DND-41 (cell line): ENCODE data around the gene PDZRN3.

Source experiments
- ATAC-seq: fragments of 200-7000 bp; cut with Tn5 transposase; 3 replicates; pipeline ENCODE4 v1.9.1; 2021; ENCODE audit warnings: low read depth; ENCODE audit not compliant: insufficient read depth
- DNase-seq: peaks from one replicate; pipeline ENCODE4 v3.0.0-alpha.2; 2020
- H2AFZ ChIP-seq: 2 replicates; pipeline ENCODE4 v1.6.0; 2012; ENCODE audit warnings: low read depth, low read length
- H3K27ac ChIP-seq: 2 replicates; pipeline ENCODE4 v1.5.1; 2012; ENCODE audit warnings: low read length, inconsistent platforms
- H3K27me3 ChIP-seq: fragments of 200-600 bp; sonication (generic); 2 replicates; pipeline ENCODE4 v1.6.0; 2012; ENCODE audit warnings: low read length, mild to moderate bottlenecking, inconsistent platforms; ENCODE audit not compliant: insufficient read depth, poor library complexity
- H3K36me3 ChIP-seq: 2 replicates; pipeline ENCODE4 v1.5.1; 2012; ENCODE audit warnings: low read length, inconsistent platforms; ENCODE audit not compliant: insufficient read depth
- H3K4me1 ChIP-seq: 2 replicates; pipeline ENCODE4 v1.5.1; 2012; ENCODE audit warnings: mild to moderate bottlenecking, low read length; ENCODE audit not compliant: insufficient read depth
- H3K4me2 ChIP-seq: 2 replicates; pipeline ENCODE4 v1.6.0; 2012; ENCODE audit warnings: mild to moderate bottlenecking, moderate library complexity, low read length, inconsistent platforms; ENCODE audit not compliant: insufficient read depth
- H3K4me3 ChIP-seq, 2 experiments: fragments of 200-600 bp in 1 of 2; shearing (Covaris generic) in 1 of 2; 2 replicates each; pipeline ENCODE4 v1.5.1; 2012 to 2016; ENCODE audit warnings: inconsistent platforms in 2 of 2, low read length in 2 of 2, mild to moderate bottlenecking in 2 of 2, low read depth in 1 of 2, moderate library complexity in 1 of 2
- H3K79me2 ChIP-seq: 2 replicates; pipeline ENCODE4 v1.6.0; 2012; ENCODE audit warnings: low read length, inconsistent platforms; ENCODE audit not compliant: insufficient read depth
- H3K9ac ChIP-seq: 2 replicates; pipeline ENCODE4 v1.6.0; 2012; ENCODE audit warnings: low read depth, mild to moderate bottlenecking, inconsistent platforms, low read length, moderate library complexity
- H3K9me3 ChIP-seq: 2 replicates; pipeline ENCODE4 v1.5.1; 2012; ENCODE audit warnings: low read length, moderate library complexity, mild to moderate bottlenecking, inconsistent platforms; ENCODE audit not compliant: insufficient read depth, severe bottlenecking
- H4K20me1 ChIP-seq: 2 replicates; pipeline ENCODE4 v1.6.0; 2012; ENCODE audit warnings: low read length; ENCODE audit not compliant: insufficient read depth
- CTCF ChIP-seq: IDR thresholded peaks from 2 replicates; pipeline ENCODE4 v1.5.1; 2012; ENCODE audit warnings: borderline replicate concordance, low read length, moderate library complexity, mild to moderate bottlenecking; ENCODE audit not compliant: poor library complexity, severe bottlenecking; ENCODE audit errors: extremely low read depth
- EZH2 ChIP-seq: IDR thresholded peaks from 3 replicates; pipeline ENCODE4 v1.6.1; 2012; ENCODE audit warnings: borderline replicate concordance, low read depth, mild to moderate bottlenecking, moderate library complexity, low read length, inconsistent platforms; ENCODE audit not compliant: severe bottlenecking

The PDZRN3 gene

GRCh38 chr3:73379465-73379864, 245.3 kb downstream of the PDZRN3 start:
- TF ChIP-seq EZH2 (no peak), CTCF (no peak)
- Histone ChIP-seq H3K9me3 (no peaks in the 10 kb centered on the region), H3K36me3 (no peaks in the 10 kb centered on the region), H3K4me2 (no peak overlapping the region), H4K20me1 (no peaks in the 10 kb centered on the region), H3K4me1 (no peaks in the 10 kb centered on the region), H2AFZ (no peak overlapping the region), H3K9ac (no peak overlapping the region), H3K4me3 (no peak overlapping the region), H3K27ac (no peak overlapping the region), H3K27me3 (peaks cover 3% of the 10 kb centered on the region), H3K79me2 (no peaks in the 10 kb centered on the region)
- DNase-seq (no peak), ATAC-seq (no peak)

- H3K4me2 ChIP-seq: no peak overlapping the region
- no peak for ATAC-seq
- H3K9ac ChIP-seq: no peak overlapping the region
Observed at GRCh38 chr3:73378207-73378606, 246.5 kb downstream of the PDZRN3 start.

GRCh38 chr3:73365756-73366397, 258.9 kb downstream of the PDZRN3 start:
- H3K36me3 ChIP-seq: no peaks in the 10 kb centered on the region
- no peaks in the 10 kb centered on the region for H3K4me1 ChIP-seq
- no peaks in the 10 kb centered on the region for H3K79me2 ChIP-seq
- no peaks in the 10 kb centered on the region for H4K20me1 ChIP-seq
- no peaks in the 10 kb centered on the region for H3K9me3 ChIP-seq
- H2AFZ ChIP-seq: no peak overlapping the region
- no peak for ATAC-seq
- no peak overlapping the region for H3K27ac ChIP-seq
- no peak overlapping the region for H3K4me2 ChIP-seq
- H3K9ac ChIP-seq: no peak overlapping the region
- no peaks in the 10 kb centered on the region for H3K27me3 ChIP-seq
- no peak for DNase-seq
- no peak overlapping the region for H3K4me3 ChIP-seq
- TF ChIP-seq CTCF: no peak
- TF ChIP-seq EZH2: no peak

More at GRCh38 chr3:73378207-73378606, 246.5 kb downstream of the PDZRN3 start:
- Histone ChIP-seq H2AFZ (no peak overlapping the region), H4K20me1 (no peaks in the 10 kb centered on the region), H3K4me1 (no peaks in the 10 kb centered on the region), H3K36me3 (no peaks in the 10 kb centered on the region), H3K27ac (no peak overlapping the region), H3K4me3 (no peak overlapping the region), H3K79me2 (no peaks in the 10 kb centered on the region), H3K27me3 (peaks cover 3% of the 10 kb centered on the region), H3K9me3 (no peaks in the 10 kb centered on the region)
- DNase-seq: no peak
- TF ChIP-seq CTCF: no peak
- no peak for TF ChIP-seq EZH2

GRCh38 chr3:73364517-73364916, 260.2 kb downstream of the PDZRN3 start:
- no peak for TF ChIP-seq EZH2
- no peak for TF ChIP-seq CTCF
- no peak for ATAC-seq

More at GRCh38 chr3:73364517-73364916, 260.2 kb downstream of the PDZRN3 start:
- H3K36me3 ChIP-seq: no peaks in the 10 kb centered on the region
- H3K4me3 ChIP-seq: no peak overlapping the region
- no peak for DNase-seq
- H3K27ac ChIP-seq: no peak overlapping the region
- H3K27me3 ChIP-seq: no peaks in the 10 kb centered on the region
- H3K4me2 ChIP-seq: no peak overlapping the region
- H2AFZ ChIP-seq: no peak overlapping the region
- no peaks in the 10 kb centered on the region for H3K9me3 ChIP-seq
- H3K79me2 ChIP-seq: no peaks in the 10 kb centered on the region
- H3K9ac ChIP-seq: no peak overlapping the region
- H3K4me1 ChIP-seq: no peaks in the 10 kb centered on the region
- H4K20me1 ChIP-seq: no peaks in the 10 kb centered on the region
